Activated naive CD8-positive, alpha-beta T cell treated with anti-CD3 and anti-CD28 coated beads, Interleukin-2, amount 10 ng/mL, durations not matched to agents 7 days and 5 days (primary cell): ENCODE results near the gene ZNF441. TPM values are rescaled to one million over a fixed set of nuclear protein-coding genes. Genes with fewer than 3 reads are reported as not detected.

Source experiments
- ATAC-seq: fragments of 150-1000 bp; cut with Tn5 transposase; one replicate; pipeline ENCODE4 v1.10.0; 2021; ENCODE audit warnings: low read depth, moderate library complexity
- POLR2A ChIA-PET: fragments of 350-600 bp; sonication (Branson Sonifier 250); formaldehyde crosslinking; loops from one replicate; lab custom pipeline; 2021; ENCODE audit warnings: antibody characterized with exemption; lab: Charles Lee
- DNase-seq: peaks from one replicate; pipeline ENCODE4 v3.0.0; 2021
- H3K27ac Mint-ChIP-seq: one replicate; pipeline ENCODE4 v1.8.0; 2022; ENCODE audit warnings: mild to moderate bottlenecking, mixed read lengths
- H3K27me3 Mint-ChIP-seq: one replicate; pipeline ENCODE4 v1.8.0; 2022; ENCODE audit warnings: mild to moderate bottlenecking, moderate library complexity, mixed read lengths
- H3K36me3 Mint-ChIP-seq: one replicate; pipeline ENCODE4 v1.8.0; 2021; ENCODE audit warnings: mild to moderate bottlenecking, mixed read lengths
- H3K4me1 Mint-ChIP-seq: one replicate; pipeline ENCODE4 v1.8.0; 2021; ENCODE audit warnings: mixed read lengths
- H3K4me3 Mint-ChIP-seq: one replicate; pipeline ENCODE4 v1.8.0; 2022; ENCODE audit warnings: mild to moderate bottlenecking, moderate library complexity, mixed read lengths
- H3K9me3 Mint-ChIP-seq: one replicate; pipeline ENCODE4 v1.8.0; 2021; ENCODE audit warnings: mixed read lengths
- total RNA-seq, 2 experiments: library from RNA; stranded (reverse); gene quantifications; one replicate each; pipeline ENCODE4 v1.2.3, GENCODE V29; 2021

ZNF441 gene
- total RNA-seq, 2 experiments from 2014 or later, result 15.0 to 15.5 TPM

GRCh38 chr19:11833541-11833940 lies 66.7 kb downstream of the ZNF441 start:
- H3K36me3 Mint-ChIP-seq, result peaks cover 66% of the 10 kb centered on the region
- no peak overlapping the region for H3K27ac Mint-ChIP-seq
- ATAC-seq (no peak), DNase-seq (no peak)
- H3K4me1 Mint-ChIP-seq, result no peaks in the 10 kb centered on the region
- no peaks in the 10 kb centered on the region for H3K27me3 Mint-ChIP-seq
- peaks cover 46% of the 10 kb centered on the region for H3K9me3 Mint-ChIP-seq
- no peak overlapping the region for H3K4me3 Mint-ChIP-seq
- POLR2A ChIA-PET, result no interaction called here

Other genes with a start within 250 kb of the ZNF441 start
- gene ECSIT, start 237.9 kb upstream of the ZNF441 start, total RNA-seq, result 10 to 100 TPM; 34.7 to 37.1 TPM
- gene CNN1, start 228.1 kb upstream of the ZNF441 start, total RNA-seq, result not detected
- gene ELOF1, start 207.8 kb upstream of the ZNF441 start, total RNA-seq, result 10 to 100 TPM; 47.0 to 49.0 TPM
- gene ACP5, start 189.4 kb upstream of the ZNF441 start, total RNA-seq, result 10 to 100 TPM; 32.0 to 35.0 TPM
- 1 to 10 TPM; 9.0 to 9.6 TPM for gene ZNF627, start 169.5 kb upstream of the ZNF441 start, total RNA-seq
- gene ZNF823, start 28.1 kb upstream of the ZNF441 start, total RNA-seq, result 1 to 10 TPM; 6.5 TPM
- gene ZNF491, start 31.5 kb downstream of the ZNF441 start, total RNA-seq, result 1 to 10 TPM; 3.1 to 3.6 TPM
- 10 to 100 TPM; 16.5 to 17.5 TPM for gene ZNF440, start 47.3 kb downstream of the ZNF441 start, total RNA-seq
- 10 to 100 TPM; 16.0 to 16.8 TPM for gene ZNF439, start 81.7 kb downstream of the ZNF441 start, total RNA-seq
- gene ZNF69, start 120.8 kb downstream of the ZNF441 start, total RNA-seq, result 1 to 10 TPM; 4.5 to 5.8 TPM
- gene ZNF700, start 158.1 kb downstream of the ZNF441 start, total RNA-seq, result 10 to 100 TPM; 24.7 to 26.1 TPM
- gene ZNF763, start 198.0 kb downstream of the ZNF441 start, total RNA-seq, result 1 to 10 TPM; 5.2 to 6.1 TPM